GM19023 (cell line): ENCODE results near the gene C10orf88.

ENCODE experiments used
- ATAC-seq: cut with Tn5 transposase; IDR thresholded peaks from one replicate; pipeline ENCODE4 v1.9.1; 2021; ENCODE audit warnings: mild to moderate bottlenecking, moderate library complexity; ENCODE audit not compliant: unreplicated experiment

Gene C10orf88, protein sequence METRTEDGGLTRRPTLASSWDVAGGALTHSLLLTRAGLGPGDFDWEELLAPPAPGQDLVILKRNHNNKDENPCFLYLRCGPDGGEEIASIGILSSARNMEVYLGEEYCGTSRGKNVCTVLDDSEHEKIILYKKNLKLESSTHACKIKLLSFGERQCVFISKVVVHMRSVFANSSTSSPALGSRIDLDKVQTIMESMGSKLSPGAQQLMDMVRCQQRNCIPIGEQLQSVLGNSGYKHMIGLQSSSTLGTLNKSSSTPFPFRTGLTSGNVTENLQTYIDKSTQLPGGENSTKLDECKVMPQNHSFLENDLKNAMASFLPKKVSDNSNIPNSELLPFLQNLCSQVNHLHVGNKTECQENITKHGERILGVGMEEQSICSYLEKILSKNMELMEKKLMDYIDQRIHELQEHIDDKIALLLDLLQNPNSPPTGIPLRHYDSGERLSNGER

GRCh38 chr10:122953902-122954730 lies at the start of gene C10orf88:
C10orf88 (minus strand) TSS chr10:122954227; CDS start chr10:122954178, 49 bp downstream.
- ATAC-seq = peak; percentile 97

GRCh38 chr10:123001370-123001769 lies 47.3 kb upstream of the C10orf88 start:
- ATAC-seq = no peak

DNA sequence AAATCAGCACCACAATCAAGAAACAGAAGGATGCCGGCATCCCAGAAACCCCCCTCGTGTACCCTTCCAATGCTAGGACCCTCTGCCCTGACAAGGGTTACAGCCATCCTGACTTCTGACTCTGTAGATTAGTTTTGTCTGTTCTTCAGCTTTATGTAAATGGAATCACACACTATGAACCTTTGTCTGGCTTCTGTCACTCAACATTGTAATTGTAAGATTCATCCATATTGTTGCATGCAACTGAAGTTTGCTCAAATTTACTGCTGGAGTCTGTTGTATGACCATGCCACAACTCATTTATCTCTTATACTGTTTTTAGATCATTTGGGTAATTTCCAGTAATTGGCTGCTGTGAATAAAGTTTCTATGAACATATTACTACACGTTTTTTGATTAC lies 46.1 kb upstream of the C10orf88 start:
- ATAC-seq = no peak

GRCh38 chr10:122999347-122999746 lies 45.3 kb upstream of the C10orf88 start:
- ATAC-seq = no peak

DNA sequence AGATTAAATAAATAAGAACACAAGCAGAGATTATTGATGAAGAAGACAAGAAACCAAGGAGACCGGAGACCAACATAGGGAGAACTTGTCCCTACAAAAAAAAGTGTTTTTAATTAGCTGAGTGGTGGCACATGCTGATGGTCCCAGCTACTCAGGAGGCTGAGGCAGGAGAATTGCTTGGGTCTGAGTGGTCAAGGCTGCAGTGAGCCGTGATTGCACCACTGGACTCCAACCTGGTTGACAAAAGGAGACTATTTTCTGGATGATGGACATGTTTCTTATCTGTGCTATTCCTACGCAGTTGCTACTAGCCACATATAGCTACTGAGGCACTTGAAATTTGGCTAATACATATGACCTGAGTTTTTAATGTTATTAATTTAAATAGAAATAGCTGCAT lies 44.9 kb upstream of the C10orf88 start:
- no peak for ATAC-seq

- no peak for ATAC-seq
These were observed 44.4 kb upstream of the C10orf88 start for GRCh38 chr10:122998360-122998917.

DNA sequence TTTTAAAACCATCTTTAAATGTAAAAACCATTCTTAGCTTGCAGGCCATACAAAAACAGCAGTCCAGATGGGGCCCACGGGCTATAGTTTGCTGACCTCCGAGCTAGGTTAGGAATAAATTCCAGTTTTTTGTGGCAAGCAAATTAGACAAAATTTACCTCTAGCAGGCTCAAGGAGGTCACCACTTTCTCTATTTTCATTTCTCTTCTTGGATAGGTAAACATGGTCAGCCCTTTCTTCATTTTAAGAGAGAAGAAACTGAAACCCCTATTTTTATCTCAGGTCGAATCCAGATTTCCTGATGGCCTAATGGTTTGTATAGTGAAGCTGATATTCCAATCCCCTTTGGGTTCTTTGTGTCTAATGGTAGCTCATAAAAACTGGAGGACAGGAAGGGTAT lies 43.8 kb upstream of the C10orf88 start:
- no peak for ATAC-seq

DNA sequence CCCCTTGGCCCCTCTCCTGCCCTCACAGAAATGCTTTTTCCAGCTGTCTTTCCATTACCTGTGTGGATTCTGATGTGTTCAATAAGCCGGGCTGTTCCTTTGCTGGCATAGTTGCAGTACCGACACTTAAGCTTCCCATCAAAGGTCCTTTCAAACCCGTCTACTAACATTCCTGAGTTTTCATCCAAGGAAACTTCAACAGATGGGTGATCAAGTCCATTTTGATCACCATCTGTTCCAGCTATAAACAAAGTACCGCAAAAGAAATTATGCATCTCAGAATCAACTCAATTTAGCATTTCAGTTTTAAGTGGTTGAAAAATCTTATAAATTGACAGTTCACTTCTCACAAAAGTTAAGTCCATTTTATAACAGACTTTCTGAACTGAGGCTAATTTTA lies 41.9 kb upstream of the C10orf88 start:
- no peak for ATAC-seq

GRCh38 chr10:122993797-122994336 lies 39.8 kb upstream of the C10orf88 start:
- no peak for ATAC-seq

DNA sequence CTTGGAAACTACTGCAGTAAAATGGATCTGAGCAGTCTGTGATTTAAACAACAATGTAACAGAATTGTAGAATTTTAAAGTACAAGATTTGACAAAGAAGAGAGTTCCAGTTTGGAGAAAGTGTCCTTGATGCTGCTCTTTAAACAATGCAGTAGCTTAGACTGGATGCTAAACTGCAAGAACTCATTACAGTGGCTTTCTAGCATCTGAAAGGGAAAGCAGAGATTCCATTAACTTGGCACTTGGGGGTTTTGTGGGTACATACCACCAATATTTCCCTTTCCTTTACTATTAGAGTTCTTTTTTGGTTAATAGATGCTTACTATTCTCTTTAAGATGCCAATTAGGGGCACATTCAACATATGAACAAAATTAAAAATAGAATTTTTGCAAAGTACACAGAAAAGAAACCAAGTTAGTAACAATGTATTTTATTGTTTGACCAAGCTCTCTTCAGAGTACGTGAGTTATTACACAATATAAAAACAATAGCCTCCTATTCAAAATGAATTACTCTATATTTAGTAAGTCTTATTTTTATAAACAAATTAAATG lies 38.1 kb upstream of the C10orf88 start:
- no peak for ATAC-seq

- no peak for ATAC-seq
These were observed 36.3 kb upstream of the C10orf88 start for GRCh38 chr10:122990278-122990677.

GRCh38 chr10:122988501-122988900 lies 34.5 kb upstream of the C10orf88 start:
- no peak for ATAC-seq

GRCh38 chr10:122986335-122986734 lies 32.3 kb upstream of the C10orf88 start:
- ATAC-seq = no peak

DNA sequence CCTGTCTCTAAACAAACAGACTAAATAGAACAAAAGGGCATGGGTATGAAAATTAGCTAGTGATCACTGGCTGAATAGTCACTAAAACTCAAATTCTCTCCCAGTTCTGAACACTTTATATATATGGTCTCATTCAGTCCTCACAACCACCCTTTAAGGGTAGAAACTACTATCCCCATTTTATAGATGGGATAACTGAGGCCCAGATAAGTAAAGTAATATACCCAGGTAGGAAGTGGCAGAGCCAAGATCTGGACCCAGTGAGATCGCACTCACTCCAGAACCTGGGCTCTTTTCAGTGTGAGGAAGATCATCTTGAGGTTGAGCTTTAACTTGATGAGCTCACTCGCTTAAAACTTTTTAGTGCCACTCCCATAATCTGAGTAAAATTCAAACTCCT lies 30.7 kb upstream of the C10orf88 start:
- no peak for ATAC-seq

DNA sequence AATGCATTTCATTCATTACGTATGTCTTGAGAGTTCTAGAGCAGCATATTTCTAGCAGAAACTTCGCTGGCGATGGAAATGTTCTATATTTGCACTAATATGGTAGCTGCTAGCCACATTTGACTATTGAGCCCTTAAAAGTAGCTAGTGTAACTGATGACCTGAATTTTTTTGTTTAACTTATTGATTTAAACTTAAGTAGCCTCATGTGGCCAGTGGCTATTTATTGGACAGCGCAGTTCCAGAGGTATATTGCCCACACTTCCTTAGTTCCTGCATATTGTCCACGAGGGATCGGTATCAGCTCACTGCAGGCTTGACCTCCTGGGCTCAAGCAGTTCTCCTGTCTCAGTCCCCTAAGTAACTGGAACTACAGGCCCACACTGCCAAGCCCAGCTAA lies 29.9 kb upstream of the C10orf88 start:
- ATAC-seq = no peak

GRCh38 chr10:122981066-122981464 lies 27.0 kb upstream of the C10orf88 start:
- no peak for ATAC-seq

DNA sequence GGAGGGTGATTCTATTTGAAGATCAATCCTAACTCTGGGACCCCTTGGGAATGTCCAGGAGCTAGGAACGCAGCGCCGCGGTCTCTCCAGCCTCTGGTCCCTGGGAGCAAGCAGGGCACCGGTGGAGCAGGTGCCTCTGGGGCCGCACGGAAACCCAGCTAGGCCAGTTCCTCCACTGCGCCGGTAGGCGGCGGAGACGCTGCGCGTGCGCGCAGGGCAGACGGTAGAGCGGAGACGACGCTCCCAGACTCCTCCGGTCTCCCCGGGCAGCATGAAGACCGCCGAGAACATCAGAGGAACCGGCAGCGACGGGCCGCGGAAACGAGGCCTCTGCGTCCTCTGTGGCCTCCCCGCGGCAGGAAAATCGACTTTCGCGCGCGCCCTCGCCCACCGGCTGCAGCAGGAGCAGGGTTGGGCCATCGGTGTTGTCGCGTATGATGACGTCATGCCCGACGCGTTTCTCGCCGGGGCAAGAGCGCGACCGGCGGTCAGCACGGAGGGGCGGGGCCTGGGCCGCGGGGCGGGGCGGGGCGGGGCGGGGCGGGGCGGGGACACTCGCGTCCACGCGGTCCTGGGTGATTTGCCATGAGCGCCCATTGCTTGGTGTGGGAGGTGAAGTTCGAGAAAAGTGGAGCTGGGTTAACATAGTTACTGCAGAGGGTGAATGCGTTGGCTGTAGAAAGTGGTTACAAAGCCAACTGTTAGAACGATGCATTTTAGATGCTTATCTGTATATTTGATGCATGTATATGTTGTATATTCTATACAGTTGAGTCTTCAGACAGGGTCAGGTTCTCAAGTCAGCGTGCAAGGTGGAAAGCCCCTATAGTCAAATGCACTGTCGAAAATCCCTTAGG lies 26.4 kb upstream of the C10orf88 start, which contains the start of gene PSTK:
PSTK (plus strand) TSS at position 193 of the 857 bp plus-strand sequence; CDS start at position 272, 79 bp downstream.
- ATAC-seq = peak; percentile 96

- no peak for ATAC-seq
These were observed 20.6 kb upstream of the C10orf88 start for GRCh38 chr10:122974543-122975064.

GRCh38 chr10:122974023-122974422 lies 20.0 kb upstream of the C10orf88 start:
- no peak for ATAC-seq

GRCh38 chr10:122968698-122969097 lies 14.7 kb upstream of the C10orf88 start:
- ATAC-seq = no peak
